ENCODE results near the gene TEC.

DNA sequence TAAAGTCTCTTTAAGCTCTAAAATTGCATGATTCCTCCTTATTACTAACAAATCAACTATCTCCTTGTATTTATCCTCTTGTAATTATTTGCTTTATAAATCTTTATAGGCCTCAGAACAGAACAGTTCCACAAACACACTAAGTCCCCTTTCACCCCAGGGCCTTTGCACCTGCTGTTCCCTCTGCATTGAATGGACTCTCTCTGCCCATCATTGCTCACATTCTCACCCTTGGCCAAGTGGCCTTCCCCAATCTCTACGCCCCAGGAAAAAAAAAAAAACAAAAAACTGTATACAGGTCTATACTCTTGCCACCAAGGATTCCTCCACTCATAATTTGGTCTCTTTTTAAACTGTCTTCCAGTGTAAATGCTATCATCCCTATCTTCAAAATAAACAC is 53.7 kb downstream of the TEC start:
- TF ChIP-seq, protein P1, sequence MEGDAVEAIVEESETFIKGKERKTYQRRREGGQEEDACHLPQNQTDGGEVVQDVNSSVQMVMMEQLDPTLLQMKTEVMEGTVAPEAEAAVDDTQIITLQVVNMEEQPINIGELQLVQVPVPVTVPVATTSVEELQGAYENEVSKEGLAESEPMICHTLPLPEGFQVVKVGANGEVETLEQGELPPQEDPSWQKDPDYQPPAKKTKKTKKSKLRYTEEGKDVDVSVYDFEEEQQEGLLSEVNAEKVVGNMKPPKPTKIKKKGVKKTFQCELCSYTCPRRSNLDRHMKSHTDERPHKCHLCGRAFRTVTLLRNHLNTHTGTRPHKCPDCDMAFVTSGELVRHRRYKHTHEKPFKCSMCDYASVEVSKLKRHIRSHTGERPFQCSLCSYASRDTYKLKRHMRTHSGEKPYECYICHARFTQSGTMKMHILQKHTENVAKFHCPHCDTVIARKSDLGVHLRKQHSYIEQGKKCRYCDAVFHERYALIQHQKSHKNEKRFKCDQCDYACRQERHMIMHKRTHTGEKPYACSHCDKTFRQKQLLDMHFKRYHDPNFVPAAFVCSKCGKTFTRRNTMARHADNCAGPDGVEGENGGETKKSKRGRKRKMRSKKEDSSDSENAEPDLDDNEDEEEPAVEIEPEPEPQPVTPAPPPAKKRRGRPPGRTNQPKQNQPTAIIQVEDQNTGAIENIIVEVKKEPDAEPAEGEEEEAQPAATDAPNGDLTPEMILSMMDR (conservative IDR thresholded peaks at IDR 0.05; ENCODE audit: low read length): no peak
- TF ChIP-seq EZH2phosphoT487 (IDR thresholded peaks at IDR 0.05; ENCODE audit: borderline replicate concordance, low read depth, low read length): no peak
